GOT3 (cell line): ENCODE data around the gene RAPGEF3.
A peak's percentile ranks its signal among the peaks of the same experiment; 100 is the strongest.

ENCODE experiments used
- DNase-seq: peaks from one replicate; lab custom pipeline; 2025; ENCODE audit warnings: mixed read lengths; lab: John Stamatoyannopoulos, UW

Gene RAPGEF3

GRCh38 chr12:47776471-47777143 lies 17.9 kb upstream of the RAPGEF3 start:
- no peak for DNase-seq

- DNase-seq = no peak
These were observed 16.6 kb upstream of the RAPGEF3 start for GRCh38 chr12:47775100-47775911.

DNA sequence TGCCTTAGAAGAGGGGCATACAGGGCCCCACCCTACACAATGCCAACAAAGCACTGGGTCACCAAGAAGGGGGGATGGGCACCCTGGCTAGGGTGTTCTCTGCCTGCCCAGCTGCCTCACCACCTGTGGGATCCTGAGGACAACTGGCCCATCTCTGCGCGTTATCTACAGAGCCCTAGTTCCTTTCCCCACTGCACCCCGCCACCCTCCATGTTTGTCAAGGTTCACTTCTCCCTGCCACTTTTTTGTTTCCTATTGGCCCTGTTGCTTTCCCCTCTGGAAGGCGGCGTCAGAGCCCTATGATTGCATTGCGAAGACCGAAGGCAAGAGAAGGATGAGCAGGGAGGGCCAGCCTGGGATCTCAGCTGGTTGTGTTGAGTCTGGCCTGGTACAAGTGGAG lies 16.0 kb upstream of the RAPGEF3 start:
- no peak for DNase-seq

DNA sequence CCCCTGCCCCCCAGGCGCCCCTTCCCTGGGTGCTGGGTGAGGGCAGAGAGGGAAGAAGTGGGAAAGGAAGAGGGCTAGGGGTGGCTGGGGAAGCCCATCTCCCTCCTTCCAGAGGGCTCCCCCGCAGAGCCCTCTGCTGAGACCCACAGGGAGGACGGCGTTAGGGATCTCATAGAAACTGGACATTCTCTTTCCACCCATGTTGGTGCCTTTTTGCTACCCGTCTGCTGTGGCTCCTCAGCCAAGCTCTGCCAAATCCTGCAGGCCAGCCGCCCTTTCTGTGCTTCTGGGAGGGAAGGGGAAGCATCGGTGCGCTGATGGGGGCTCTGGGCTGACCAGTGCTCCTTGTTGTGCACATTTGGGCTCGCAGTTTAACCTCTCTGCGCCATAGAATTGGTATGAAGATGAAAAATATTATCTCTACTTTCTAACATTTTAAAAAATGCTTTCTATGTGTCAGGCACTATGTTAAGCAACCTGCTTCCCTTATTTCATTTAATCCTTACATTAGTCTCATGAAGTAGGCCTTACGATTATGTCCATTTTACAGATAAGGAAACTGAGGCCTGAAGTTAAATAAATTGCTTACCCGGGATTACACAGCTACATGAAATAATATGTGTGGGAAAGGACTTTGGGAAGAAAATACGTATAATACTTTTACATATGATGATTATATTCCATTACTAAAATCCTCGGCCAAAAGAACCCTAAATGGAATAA lies 15.3 kb upstream of the RAPGEF3 start:
- no peak for DNase-seq

- DNase-seq = peak; percentile 23
These were observed 14.6 kb upstream of the RAPGEF3 start, which contains the start of gene SLC48A1 for GRCh38 chr12:47773062-47773857. SLC48A1 (plus strand) TSS chr12:47773238; CDS start chr12:47773305, 67 bp downstream.

GRCh38 chr12:47772738-47773061 lies 14.0 kb upstream of the RAPGEF3 start:
- DNase-seq = no peak

GRCh38 chr12:47772094-47772660 lies 13.5 kb upstream of the RAPGEF3 start:
- no peak for DNase-seq

DNA sequence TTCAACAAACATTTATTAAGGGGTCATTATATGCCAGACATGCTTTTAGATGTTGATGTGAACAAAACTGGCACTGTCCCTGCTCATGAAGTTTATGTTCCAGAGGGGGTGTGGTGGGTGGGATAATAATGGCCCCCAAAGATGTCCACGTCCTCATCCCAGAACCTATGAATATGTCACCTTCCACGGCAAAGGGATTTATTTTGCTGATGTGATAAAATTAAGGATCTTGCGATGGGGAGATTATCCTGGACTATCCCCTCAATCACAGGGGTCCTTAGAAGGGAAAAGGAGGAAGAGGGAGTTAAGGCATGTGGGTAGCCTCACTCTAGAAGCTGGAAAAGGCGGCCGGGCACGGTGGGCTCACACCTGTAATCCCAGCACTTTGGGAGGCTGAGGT lies 12.6 kb upstream of the RAPGEF3 start:
- no peak for DNase-seq

GRCh38 chr12:47770086-47770726 lies 11.5 kb upstream of the RAPGEF3 start:
- DNase-seq = no peak

- no peak for DNase-seq
These were observed 10.8 kb upstream of the RAPGEF3 start for GRCh38 chr12:47769234-47770085.

DNA sequence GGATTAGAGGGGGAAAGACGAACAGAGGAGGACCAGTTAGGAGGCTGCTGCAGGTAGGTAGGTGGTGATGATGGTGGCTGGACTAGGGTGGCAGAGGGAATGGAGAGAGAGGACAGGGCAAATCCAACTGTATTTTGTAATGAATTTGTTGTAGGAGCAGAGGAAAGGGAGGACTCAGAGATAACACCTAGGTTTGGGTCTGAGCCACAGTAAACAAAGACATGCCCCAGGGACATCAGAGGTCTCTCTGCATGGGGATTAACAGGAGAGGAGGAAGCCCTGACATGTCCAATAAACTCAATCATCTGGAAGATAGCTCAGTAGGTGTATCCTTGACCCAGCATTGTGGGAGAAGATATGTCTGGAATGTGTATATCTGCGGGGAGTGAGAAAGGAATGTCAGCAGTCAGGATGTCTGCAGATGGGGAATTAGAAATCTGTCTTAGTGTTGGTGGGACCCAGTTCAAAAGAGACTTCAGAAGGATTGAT lies 9.7 kb upstream of the RAPGEF3 start:
- no peak for DNase-seq

- no peak for DNase-seq
These were observed 8.6 kb upstream of the RAPGEF3 start for GRCh38 chr12:47767216-47767724.

GRCh38 chr12:47766502-47767215 lies 8.0 kb upstream of the RAPGEF3 start:
- no peak for DNase-seq

DNA sequence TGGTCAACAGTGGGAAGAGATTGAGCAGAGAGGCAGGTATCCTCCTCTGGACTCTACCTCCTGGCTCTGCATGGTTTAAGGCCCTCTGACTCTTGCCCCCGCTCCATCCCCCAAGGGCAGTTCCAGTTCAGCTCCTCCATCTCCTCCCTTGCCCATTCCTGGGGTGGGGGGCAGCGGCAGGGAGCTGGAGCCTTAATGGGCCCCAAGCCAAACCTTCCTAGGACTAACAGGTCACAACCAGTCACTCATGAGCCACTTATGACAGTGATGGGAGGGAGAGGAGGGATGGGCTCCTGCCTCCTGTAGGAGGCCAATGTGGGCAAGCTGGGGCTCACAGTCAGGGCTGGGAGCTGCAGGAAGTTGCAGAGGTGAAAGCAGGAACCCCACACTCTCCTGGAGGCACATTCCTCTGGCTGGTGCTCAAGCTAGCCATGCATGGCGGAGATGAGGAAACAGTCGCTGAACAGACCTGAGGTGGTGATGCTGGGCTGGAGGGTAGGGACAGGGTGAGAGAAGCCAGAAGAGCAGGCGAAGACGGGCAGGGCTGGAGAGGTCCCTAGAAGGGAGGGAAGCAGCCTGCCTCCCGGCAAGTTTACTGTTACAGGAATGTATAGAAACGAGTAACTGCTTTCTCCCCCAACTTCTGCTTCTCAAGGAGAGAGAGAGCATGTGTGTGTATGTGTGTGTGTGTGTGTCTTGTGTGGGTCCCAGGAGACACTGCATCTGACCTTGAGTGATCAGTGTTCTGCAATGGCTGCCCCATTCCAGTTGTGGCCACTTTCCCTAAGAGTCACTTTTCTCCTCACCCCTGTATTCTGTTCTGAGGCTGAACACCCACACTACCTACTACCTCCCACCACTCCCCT lies 5.0 kb upstream of the RAPGEF3 start:
- DNase-seq = no peak

DNA sequence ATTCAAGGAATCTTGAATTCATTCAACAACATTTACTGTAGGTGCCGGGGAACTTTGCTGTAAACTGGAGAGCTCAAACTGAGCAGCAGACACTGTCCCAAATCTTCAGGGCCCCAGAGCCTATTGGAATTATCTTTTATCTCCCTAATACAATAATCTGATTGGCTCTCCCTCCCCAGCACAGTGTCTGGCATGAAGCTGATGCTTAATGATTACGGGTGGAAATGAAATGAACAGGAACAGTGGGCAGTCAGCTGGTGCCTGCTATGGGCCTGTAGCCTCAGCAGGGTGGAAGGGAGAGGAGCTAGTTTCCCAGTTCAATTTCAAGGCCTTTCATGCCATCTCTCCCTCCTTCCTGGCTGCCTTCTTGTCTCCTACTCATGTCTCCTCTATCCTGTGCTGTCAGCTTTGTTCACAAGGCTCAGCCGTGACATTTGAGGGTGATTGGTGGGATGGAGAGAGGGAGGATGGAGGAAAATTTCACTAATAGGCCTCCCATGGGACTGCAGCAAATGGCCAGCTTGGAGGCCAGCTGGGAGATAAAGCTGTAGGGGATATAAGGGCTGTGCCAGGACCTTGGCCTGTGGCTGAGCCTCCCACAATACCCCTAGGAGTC lies 4.3 kb upstream of the RAPGEF3 start:
- no peak for DNase-seq

DNA sequence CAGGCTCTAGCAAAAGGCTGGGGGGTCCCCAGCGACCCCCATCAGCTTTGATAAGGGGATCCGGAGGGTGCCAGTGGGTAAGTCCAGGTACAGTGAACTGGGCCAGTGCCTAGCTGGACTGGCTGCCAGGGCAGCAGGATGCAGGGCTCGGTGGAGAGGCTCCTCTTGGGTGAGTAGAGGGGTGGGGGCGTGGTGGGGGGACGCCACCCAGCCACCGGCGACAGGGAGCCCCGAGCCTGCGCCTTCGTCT lies 171 bp downstream of the RAPGEF3 start:
- no peak for DNase-seq

- DNase-seq = no peak
These were observed 668 bp downstream of the RAPGEF3 start for GRCh38 chr12:47757840-47758583.
